Retinal pigment epithelial cell (primary cell): ENCODE measurements around the gene TBC1D9.

ENCODE experiments used
- DNase-seq: peaks from one replicate; pipeline ENCODE4 v3.0.0-alpha.2; 2010; ENCODE audit warnings: low read depth
- H3K4me3 ChIP-seq: 2 replicates; pipeline ENCODE4 v1.5.1; 2011; ENCODE audit warnings: mild to moderate bottlenecking, low read length, control low read depth, moderate library complexity
- TF ChIP-seq, protein P1 (sequence below): conservative IDR thresholded peaks from 2 replicates; pipeline ENCODE4 v1.5.1; 2011; ENCODE audit warnings: low read depth, low read length, control low read depth, inconsistent platforms

The TBC1D9 gene

GRCh38 chr4:140715119-140715518, 41.1 kb downstream of the TBC1D9 start:
- DNase-seq = no peak
- TF ChIP-seq, protein P1, sequence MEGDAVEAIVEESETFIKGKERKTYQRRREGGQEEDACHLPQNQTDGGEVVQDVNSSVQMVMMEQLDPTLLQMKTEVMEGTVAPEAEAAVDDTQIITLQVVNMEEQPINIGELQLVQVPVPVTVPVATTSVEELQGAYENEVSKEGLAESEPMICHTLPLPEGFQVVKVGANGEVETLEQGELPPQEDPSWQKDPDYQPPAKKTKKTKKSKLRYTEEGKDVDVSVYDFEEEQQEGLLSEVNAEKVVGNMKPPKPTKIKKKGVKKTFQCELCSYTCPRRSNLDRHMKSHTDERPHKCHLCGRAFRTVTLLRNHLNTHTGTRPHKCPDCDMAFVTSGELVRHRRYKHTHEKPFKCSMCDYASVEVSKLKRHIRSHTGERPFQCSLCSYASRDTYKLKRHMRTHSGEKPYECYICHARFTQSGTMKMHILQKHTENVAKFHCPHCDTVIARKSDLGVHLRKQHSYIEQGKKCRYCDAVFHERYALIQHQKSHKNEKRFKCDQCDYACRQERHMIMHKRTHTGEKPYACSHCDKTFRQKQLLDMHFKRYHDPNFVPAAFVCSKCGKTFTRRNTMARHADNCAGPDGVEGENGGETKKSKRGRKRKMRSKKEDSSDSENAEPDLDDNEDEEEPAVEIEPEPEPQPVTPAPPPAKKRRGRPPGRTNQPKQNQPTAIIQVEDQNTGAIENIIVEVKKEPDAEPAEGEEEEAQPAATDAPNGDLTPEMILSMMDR = no peak
- H3K4me3 ChIP-seq = no peak overlapping the region

GRCh38 chr4:140711910-140712309, 44.3 kb downstream of the TBC1D9 start:
- no peak overlapping the region for H3K4me3 ChIP-seq
- TF ChIP-seq, protein P1 = no peak
- no peak for DNase-seq

- H3K4me3 ChIP-seq = no peak overlapping the region
- TF ChIP-seq, protein P1 = no peak
- DNase-seq = no peak
Observed at GRCh38 chr4:140710908-140711622, 45.1 kb downstream of the TBC1D9 start.

GRCh38 chr4:140707325-140707724, 48.9 kb downstream of the TBC1D9 start:
- H3K4me3 ChIP-seq = no peak overlapping the region
- TF ChIP-seq, protein P1 = no peak
- no peak for DNase-seq

DNA sequence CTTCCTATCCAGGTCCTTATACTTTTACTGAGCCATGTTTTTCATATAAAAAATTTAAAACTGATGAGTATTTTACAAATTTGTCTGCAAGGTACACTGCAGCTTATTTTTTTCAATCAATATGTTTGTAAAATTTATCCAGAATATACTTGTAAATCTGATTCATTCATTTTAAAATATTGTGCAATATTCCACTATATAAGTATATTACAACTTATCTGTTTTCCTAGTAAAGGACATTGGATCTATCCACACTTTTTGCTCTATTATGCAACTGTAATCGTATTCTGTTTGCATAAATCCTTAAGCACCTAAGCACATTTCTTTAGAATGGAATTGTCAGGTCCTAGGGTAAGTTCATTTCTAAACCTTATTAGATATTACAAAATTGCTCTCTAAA, 49.5 kb downstream of the TBC1D9 start:
- no peak for DNase-seq
- H3K4me3 ChIP-seq = no peak overlapping the region

DNA sequence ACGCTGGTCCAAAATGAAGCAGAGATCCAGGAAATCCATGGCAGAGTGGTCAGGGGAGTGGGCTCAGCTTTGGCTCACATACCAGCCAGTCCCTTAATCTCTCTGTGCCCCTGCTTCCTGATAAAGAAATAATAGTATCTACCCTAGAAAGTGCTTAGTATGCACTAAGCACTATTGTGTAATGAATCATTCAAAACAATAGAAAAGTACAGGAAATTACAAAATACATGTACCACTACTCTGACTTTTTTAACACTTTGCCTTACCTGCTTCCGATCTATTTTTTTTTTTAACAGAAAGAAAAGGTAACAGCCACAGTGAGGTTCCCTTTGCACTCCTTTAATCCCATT, 49.9 kb downstream of the TBC1D9 start:
- H3K4me3 ChIP-seq = no peak overlapping the region
- no peak for DNase-seq
- TF ChIP-seq, protein P1 = no peak

More for the DNA sequence above, 49.5 kb downstream of the TBC1D9 start:
- TF ChIP-seq, protein P1 = no peak

DNA sequence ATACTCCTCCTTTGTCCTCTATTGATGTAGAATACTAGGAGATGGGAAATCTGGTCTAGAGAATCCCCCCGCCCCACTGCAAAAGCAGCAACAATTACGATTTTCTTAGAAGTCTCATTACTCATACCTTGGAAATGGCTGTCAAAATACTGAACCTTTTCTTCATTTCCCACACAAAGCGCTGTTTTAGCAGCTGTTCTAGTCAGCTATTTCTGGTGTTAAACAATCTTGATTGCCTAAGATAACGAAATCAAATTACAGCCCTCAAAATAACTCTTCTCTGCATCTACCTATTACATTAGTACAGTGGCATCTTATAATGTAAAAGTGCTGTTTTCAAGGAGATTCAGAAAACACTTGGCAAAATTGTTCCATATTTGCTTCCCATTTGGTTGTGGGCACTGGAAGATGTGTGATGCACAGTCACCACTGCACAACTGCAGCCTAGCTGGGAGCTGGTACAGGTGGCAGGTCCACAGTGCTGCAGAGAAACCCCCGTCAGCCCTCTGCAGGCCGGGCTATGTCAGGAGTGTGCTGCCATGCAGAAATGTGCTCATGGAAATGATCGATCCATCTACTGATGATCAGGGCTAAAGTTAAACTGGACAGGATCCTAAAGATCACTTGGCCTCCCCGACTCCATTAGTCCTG, 50.4 kb downstream of the TBC1D9 start:
- DNase-seq = no peak
- H3K4me3 ChIP-seq = no peak overlapping the region
- TF ChIP-seq, protein P1 = no peak
